Measurements from ENCODE around the gene DCT.

DNA sequence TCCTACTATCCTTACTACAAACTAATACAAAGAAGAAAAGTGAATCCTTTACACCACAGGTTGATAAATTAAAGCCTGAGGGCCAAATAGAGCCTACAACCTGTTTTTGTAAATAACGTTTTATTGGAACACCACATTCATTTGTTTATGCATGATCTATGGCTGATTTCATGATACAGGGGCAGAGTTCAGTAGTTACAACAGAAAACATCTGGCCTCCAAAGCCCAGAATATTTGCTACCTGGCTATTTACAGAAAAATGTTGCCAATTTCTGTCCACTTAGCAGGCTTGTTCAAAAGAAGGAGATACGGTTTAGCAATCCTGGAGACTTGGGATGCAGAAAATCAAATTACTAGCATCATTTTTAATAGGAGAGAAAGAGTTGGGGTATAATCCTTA is 24.1 kb downstream of the DCT start:
- TF ChIP-seq CTCF (conservative IDR thresholded peaks at IDR 0.05; ENCODE audit: low read depth, low read length) (no peak), EZH2 (IDR thresholded peaks at IDR 0.05; ENCODE audit: borderline replicate concordance, low read depth, low read length, poor library complexity, severe bottlenecking) (no peak)
